DOHH2 (cell line): ENCODE measurements around the gene HMCN2.

Experiments used
- EZH2phosphoT487 ChIP-seq: fragments of 200-600 bp; sonication (generic); IDR thresholded peaks from 2 replicates; pipeline ENCODE4 v1.6.1; 2017; ENCODE audit warnings: borderline replicate concordance, mild to moderate bottlenecking, antibody characterized with exemption, low read length, moderate library complexity, mixed read lengths
- TF ChIP-seq, protein P1 (sequence below): fragments of 200-600 bp; sonication (generic); IDR thresholded peaks from one replicate; pipeline ENCODE4 v1.5.1; 2014; ENCODE audit warnings: antibody characterized with exemption, mild to moderate bottlenecking, low read depth, low read length; ENCODE audit not compliant: poor library complexity, severe bottlenecking

DNA sequence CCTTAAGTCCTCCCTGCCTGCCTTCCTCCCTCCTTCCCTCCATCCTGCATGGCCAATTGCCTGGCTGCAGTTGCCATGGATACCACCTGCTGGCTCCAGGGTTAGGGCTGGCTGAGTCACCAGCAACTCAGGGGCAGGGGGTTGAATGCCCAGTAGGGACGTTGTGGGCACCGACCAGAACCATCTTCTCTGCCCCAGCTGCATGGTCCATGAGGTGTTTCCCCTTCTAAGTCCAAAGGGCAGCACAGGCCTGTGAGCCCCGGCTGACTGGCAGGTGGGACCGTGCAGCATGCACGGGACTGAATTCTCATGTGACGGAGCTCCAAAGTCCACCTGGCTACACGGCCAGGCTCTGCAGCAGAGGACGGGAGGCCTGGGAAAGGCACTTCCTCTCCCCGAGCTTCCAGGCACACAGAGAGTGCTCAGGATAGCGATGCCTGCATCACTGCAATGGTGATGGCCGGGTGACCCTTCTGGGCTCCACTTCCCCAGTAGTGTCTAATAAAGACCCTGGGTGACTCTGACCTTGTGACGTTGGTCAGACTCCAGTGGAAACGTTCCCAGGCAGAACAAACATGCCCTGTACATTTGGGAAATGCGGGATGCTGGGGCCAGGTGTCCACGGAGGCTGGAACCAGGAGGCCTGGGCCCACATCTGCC is 184.9 kb downstream of the HMCN2 start:
- TF ChIP-seq, protein P1, sequence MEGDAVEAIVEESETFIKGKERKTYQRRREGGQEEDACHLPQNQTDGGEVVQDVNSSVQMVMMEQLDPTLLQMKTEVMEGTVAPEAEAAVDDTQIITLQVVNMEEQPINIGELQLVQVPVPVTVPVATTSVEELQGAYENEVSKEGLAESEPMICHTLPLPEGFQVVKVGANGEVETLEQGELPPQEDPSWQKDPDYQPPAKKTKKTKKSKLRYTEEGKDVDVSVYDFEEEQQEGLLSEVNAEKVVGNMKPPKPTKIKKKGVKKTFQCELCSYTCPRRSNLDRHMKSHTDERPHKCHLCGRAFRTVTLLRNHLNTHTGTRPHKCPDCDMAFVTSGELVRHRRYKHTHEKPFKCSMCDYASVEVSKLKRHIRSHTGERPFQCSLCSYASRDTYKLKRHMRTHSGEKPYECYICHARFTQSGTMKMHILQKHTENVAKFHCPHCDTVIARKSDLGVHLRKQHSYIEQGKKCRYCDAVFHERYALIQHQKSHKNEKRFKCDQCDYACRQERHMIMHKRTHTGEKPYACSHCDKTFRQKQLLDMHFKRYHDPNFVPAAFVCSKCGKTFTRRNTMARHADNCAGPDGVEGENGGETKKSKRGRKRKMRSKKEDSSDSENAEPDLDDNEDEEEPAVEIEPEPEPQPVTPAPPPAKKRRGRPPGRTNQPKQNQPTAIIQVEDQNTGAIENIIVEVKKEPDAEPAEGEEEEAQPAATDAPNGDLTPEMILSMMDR = no peak
- no peak for TF ChIP-seq EZH2phosphoT487
